GM19372 (cell line): Measurements from ENCODE around the gene SLC43A3.

Source experiments
- ATAC-seq: cut with Tn5 transposase; IDR thresholded peaks from one replicate; pipeline ENCODE4 v1.9.1; 2021; ENCODE audit warnings: mild to moderate bottlenecking, low read depth, moderate library complexity; ENCODE audit not compliant: unreplicated experiment

Gene SLC43A3

GRCh38 chr11:57390535-57390934, 36.4 kb downstream of the SLC43A3 start, which contains the start of gene PRG2:
Gene PRG2 (minus strand): TSS chr11:57390650. CDS start chr11:57389944, 706 bp downstream.
- ATAC-seq = no peak

GRCh38 chr11:57387289-57388030, 39.5 kb downstream of the SLC43A3 start:
- ATAC-seq = no peak

DNA sequence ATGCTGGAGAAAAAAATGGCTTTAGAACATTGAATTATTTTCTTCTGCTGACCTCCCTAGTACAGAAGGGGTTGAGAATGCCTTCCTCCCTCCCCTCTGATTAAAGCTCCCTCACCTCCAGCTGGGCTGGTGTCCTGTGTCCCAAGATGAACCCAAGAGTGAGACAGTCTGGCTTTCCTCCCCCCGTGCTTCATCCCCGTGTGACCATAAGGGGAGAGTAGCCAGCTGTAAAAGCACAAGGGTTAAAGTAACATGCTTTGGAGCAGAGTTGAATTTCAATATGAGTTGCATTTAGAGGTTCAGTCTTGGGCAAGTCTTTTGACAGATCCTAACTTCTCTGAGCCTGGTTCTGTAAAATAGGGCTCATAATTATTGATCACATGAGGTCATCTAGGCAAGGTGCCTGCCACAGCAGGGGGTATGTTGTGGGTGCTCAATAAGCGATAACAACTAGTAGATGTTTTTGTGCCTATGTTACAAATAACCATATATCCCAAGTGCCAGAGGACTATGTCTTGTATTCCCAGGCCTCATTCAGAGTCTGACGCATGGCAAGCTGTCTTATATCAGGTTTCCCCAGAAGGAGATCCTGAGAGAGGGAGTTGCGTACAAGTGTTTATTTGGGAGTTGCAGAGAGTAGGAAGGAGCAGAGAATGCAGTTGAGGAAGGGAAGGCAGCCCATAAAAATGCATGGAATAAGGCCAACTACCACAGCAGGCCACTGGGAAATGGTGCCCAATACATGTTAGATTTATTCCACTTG, 40.6 kb downstream of the SLC43A3 start:
- ATAC-seq = no peak

DNA sequence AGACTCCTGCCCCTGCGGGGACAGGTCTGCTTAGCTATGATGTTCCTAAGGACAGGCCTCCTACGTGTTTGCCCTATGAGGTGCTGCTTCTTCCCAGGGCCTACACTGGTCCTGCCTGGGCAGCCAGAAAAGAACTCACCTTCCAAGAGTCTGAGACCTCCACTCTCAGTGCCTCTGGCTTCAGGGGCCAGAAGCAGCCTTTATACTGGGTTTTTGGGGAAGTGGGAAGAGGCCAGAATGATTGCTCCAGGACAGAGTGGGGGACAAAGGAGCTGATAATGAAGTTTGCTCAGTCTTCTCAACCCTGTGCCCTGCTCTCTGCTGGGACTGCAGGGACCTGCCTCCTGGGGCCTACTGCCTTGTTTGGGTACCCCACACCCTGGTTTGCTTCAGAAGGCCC, 45.9 kb downstream of the SLC43A3 start, which contains the start of gene PRG3:
Gene PRG3 (minus strand): TSS at position 176 of the 400 bp plus-strand sequence. CDS start 442 bp downstream, outside the sequence.
- no peak for ATAC-seq

GRCh38 chr11:57379732-57380131, 47.2 kb downstream of the SLC43A3 start:
- ATAC-seq = no peak

GRCh38 chr11:57378186-57378585, 48.7 kb downstream of the SLC43A3 start:
- ATAC-seq = no peak

DNA sequence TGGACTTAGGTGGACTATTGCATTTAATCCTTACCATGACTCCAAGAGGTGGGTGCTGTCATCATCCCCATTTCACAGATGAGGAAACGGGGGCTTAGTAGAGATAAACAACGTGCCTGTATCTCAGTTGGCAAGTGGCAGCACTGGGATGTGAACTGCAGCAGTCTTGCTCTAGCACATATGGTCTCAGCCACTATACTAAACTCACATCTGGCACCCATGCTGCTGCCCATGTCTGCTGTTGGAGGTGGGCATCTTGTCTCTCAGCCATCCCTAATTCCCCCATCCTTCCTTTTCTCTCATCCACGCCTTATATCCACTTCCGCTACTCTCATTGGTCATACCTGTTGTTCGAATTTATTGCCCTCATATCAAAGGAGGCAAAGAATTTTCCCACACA, 49.8 kb downstream of the SLC43A3 start:
- ATAC-seq = no peak

- ATAC-seq = no peak
Measured at GRCh38 chr11:57376095-57377090, 50.5 kb downstream of the SLC43A3 start.

DNA sequence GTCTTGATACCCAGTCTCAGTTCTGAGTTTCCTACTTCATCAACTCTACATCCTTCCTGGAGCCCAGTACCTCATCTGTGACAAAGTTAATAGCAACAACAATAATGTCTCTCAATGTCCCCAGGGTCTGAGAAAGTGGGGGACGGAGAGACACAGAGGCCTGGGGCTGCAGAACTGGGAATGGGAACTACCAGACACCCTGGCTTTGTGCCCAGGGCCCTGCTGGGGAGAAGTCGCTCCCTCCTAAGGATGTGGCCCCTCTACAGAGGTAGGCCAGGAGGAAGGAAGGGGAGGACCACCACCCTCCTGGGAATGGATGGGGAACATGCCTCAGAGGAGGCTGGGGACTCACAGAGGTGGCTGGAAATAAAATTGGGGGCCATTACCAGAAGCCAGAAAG, 51.4 kb downstream of the SLC43A3 start:
- ATAC-seq = no peak

DNA sequence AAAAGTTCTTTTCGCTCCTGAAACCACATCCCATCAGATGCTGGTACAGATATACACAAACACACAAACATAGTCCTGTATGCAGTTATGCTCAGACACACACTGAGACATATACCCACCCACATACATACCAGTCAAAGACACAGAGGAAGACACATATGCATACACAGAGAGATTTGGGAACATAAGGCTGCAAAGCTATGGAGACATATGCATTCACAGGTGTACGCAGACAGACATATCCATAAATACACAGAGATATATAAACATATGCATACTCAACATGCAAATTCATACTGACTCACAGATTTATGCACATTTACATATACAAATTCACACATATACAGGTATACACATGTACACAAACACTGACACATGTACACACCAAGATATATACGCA, 52.0 kb downstream of the SLC43A3 start:
- no peak for ATAC-seq

DNA sequence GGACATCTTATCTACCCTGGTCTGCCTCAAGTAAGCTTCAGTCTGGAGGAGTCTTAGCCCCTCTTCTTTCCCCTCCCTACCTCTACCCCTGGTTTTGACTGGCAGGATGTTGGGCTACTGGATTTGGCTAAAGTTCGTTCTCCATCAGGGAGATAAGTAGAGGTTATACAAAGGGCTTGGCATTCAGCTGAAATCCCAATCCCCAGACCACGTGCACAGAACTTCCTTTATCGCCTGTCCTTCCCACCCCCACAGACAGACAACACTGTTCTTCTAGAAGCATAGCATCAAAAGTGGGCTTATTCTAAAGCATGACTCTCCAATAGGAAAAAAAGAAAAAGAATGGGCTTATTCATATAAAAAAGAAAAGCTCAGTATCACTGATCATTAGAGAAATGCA, 53.8 kb downstream of the SLC43A3 start:
- ATAC-seq = no peak

DNA sequence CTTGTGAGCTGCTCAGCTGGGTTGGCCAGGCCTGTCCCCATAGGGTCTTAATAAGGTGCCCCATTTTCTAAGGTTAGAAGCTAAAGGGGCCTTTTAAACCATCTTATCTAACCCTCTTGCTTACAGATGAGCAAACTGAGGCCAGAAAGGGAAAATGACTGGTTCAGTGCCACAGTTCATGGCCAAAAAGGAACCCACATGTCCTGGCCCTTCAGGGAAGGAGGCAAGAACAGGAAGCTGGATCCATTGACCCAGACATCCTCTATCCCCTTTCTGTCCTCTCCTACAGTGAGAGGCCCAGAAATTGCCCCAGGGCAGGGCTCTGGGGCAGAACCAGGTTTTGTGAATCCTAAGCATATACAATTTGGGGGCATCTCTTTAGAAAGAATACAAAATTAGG, 56.0 kb downstream of the SLC43A3 start:
- no peak for ATAC-seq

DNA sequence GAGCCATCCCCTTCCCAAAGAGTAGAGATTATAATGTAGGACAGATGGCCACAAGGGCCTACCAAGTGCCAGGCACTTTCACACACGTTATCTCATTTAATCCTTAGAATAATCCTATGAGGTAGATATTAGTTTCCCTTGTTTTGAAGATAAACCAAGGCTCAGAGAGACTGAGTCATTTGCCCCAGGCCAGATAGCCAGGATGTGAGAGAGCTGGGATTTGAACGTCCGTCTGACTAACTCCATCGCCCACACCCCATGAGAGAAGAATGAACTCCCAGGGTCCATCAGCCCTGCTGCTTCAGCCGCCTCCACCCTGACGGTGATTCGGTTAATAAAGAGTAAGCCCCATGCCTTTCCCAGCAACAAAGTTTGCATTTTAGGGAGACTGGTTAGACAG, 56.7 kb downstream of the SLC43A3 start:
- no peak for ATAC-seq

GRCh38 chr11:57368845-57369232, 58.1 kb downstream of the SLC43A3 start:
- no peak for ATAC-seq

DNA sequence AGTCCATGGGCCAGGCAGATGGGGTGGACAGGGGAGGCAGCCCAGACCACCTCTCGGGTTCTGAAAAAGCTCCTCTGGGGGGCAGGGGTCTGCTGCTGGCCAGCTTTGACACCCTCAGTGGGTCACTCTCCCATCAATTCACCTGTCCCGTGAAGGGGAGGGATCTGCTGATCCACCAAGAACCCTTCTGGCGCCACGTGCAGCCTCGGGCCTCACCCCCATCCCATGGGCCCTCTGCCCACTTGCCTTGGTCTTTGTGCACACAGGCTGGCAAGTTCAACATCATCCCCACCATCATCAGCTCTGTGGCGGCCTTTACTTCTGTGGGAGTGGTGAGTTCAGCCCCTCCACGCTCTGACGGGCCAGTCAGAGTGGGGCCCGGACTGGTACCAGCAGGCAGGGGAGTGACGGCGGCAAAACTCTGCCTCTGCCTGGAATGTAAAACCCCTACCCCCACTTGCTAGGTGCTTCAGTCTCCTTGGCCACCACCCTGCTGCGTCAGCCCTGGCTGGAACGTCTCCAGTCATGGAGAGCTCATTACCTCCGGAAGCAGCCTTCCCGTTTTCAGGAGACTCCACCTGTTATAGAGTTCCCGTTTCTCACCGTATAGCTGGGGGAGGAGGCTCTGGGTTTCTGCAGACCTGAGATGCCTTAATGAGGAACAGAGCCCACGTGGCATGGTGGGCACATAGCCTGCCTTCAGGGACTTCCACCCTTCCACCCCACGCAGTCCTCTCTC, 58.6 kb downstream of the SLC43A3 start:
- ATAC-seq = no peak

- no peak for ATAC-seq
Measured at GRCh38 chr11:57364851-57365660, 61.9 kb downstream of the SLC43A3 start.

GRCh38 chr11:57363131-57364080, 63.5 kb downstream of the SLC43A3 start:
- ATAC-seq = no peak

- ATAC-seq = no peak
Measured at GRCh38 chr11:57361926-57362325, 65.0 kb downstream of the SLC43A3 start.
